ENCODE measurements around the gene LINGO3. TPM values are rescaled to one million over a fixed set of nuclear protein-coding genes. Genes with fewer than 3 reads are reported as not detected.

Gene LINGO3
- total RNA-seq, 2 donors from 2014 or later = not detected

- Histone ChIP-seq H3K27ac (no peak overlapping the region), H3K4me1 (peaks cover 0 to under 1% of the 10 kb centered on the region in 2 donors), H3K4me3 (no peak overlapping the region), H3K9me3 (no peaks in the 10 kb centered on the region), H3K36me3 (peaks cover 14% of the 10 kb centered on the region), H3K27me3 (no peaks in the 10 kb centered on the region)
- no peak for TF ChIP-seq CTCF (IDR thresholded peaks at IDR 0.05)
- DNase-seq (ENCODE audit: low spot score) = no peak
Measured at GRCh38 chr19:2320939-2321338, 13.0 kb upstream of the LINGO3 start.

GRCh38 chr19:2320049-2320448 lies 12.1 kb upstream of the LINGO3 start:
- peaks cover 14% of the 10 kb centered on the region for H3K36me3 ChIP-seq
- no peak for TF ChIP-seq CTCF (IDR thresholded peaks at IDR 0.05)

GRCh38 chr19:2319551-2319950 lies 11.6 kb upstream of the LINGO3 start:
- TF ChIP-seq CTCF (IDR thresholded peaks at IDR 0.05) = no peak
- H3K4me1 ChIP-seq = peaks cover 0 to 4% of the 10 kb centered on the region in 2 donors
- no peak overlapping the region for H3K27ac ChIP-seq
- H3K36me3 ChIP-seq = peaks cover 14% of the 10 kb centered on the region
- H3K4me3 ChIP-seq = no peak overlapping the region
- DNase-seq (ENCODE audit: low spot score) = no peak
- H3K27me3 ChIP-seq = no peaks in the 10 kb centered on the region
- peaks cover 0 to 3% of the 10 kb centered on the region in 2 donors for H3K9me3 ChIP-seq

More at GRCh38 chr19:2320049-2320448, 12.1 kb upstream of the LINGO3 start:
- no peak for DNase-seq (ENCODE audit: low spot score)
- H3K4me3 ChIP-seq = no peak overlapping the region
- no peaks in the 10 kb centered on the region for H3K9me3 ChIP-seq
- H3K27me3 ChIP-seq = no peaks in the 10 kb centered on the region
- H3K4me1 ChIP-seq = peaks cover 0 to 4% of the 10 kb centered on the region in 2 donors
- H3K27ac ChIP-seq = no peak overlapping the region

- no peak overlapping the region for H3K27ac ChIP-seq
- H3K36me3 ChIP-seq = peaks cover 14% of the 10 kb centered on the region
- no peaks in the 10 kb centered on the region for H3K27me3 ChIP-seq
- no peak for DNase-seq (ENCODE audit: low spot score)
- H3K4me3 ChIP-seq = no peak overlapping the region
- peaks cover 0 to 4% of the 10 kb centered on the region in 2 donors for H3K4me1 ChIP-seq
- no peak for TF ChIP-seq CTCF (IDR thresholded peaks at IDR 0.05)
- H3K9me3 ChIP-seq = peaks cover 0 to 3% of the 10 kb centered on the region in 2 donors
Measured at GRCh38 chr19:2318923-2319322, 11.0 kb upstream of the LINGO3 start.

GRCh38 chr19:2317756-2318155 lies 9.8 kb upstream of the LINGO3 start:
- peaks cover 0 to 3% of the 10 kb centered on the region in 2 donors for H3K9me3 ChIP-seq
- peaks cover 0 to under 1% of the 10 kb centered on the region in 2 donors for H3K27me3 ChIP-seq
- H3K4me3 ChIP-seq = no peak overlapping the region
- no peak overlapping the region for H3K27ac ChIP-seq
- DNase-seq (ENCODE audit: low spot score) = no peak
- no peak for TF ChIP-seq CTCF (IDR thresholded peaks at IDR 0.05)
- peaks cover 0 to 4% of the 10 kb centered on the region in 2 donors for H3K4me1 ChIP-seq
- H3K36me3 ChIP-seq = peaks cover 5% of the 10 kb centered on the region

GRCh38 chr19:2317300-2317699 lies 9.3 kb upstream of the LINGO3 start:
- no peak for DNase-seq (ENCODE audit: low spot score)
- no peak for TF ChIP-seq CTCF (IDR thresholded peaks at IDR 0.05)
- Histone ChIP-seq H3K9me3 (peaks cover 0 to 3% of the 10 kb centered on the region in 2 donors), H3K36me3 (peaks cover 4% of the 10 kb centered on the region), H3K27ac (no peak overlapping the region), H3K4me3 (no peak overlapping the region), H3K27me3 (peaks cover 0 to 5% of the 10 kb centered on the region in 2 donors), H3K4me1 (peaks cover 0 to 4% of the 10 kb centered on the region in 2 donors)
